HG03159 (cell line): ENCODE measurements around the gene TMEM8B.

Experiments
- ATAC-seq: cut with Tn5 transposase; IDR thresholded peaks from one replicate; pipeline ENCODE4 v1.9.1; 2021; ENCODE audit warnings: mild to moderate bottlenecking, moderate library complexity; ENCODE audit not compliant: unreplicated experiment

TMEM8B gene, protein sequence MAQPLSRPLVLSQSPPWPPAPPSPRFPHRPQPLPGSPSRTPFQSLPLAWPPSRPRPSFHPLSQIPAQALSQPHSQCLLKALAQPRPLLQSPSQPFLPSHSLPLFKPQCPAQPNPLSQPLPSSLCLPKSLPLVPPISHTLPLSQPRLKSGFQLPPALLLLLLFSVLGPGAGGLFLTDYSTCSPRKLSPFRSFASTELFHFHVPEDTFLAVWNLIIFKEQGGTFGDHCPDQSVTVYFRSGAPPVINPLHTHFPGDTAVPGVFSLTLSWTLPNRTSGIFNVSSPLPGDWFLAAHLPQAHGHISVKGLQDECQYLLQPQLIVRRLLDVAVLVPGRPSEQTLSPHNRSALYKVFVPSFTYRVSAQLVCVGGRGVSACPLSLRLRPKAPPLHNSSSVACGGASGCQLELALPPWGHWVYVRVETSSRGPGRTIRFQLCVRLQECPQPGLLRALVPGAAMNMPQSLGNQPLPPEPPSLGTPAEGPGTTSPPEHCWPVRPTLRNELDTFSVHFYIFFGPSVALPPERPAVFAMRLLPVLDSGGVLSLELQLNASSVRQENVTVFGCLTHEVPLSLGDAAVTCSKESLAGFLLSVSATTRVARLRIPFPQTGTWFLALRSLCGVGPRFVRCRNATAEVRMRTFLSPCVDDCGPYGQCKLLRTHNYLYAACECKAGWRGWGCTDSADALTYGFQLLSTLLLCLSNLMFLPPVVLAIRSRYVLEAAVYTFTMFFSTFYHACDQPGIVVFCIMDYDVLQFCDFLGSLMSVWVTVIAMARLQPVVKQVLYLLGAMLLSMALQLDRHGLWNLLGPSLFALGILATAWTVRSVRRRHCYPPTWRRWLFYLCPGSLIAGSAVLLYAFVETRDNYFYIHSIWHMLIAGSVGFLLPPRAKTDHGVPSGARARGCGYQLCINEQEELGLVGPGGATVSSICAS

DNA sequence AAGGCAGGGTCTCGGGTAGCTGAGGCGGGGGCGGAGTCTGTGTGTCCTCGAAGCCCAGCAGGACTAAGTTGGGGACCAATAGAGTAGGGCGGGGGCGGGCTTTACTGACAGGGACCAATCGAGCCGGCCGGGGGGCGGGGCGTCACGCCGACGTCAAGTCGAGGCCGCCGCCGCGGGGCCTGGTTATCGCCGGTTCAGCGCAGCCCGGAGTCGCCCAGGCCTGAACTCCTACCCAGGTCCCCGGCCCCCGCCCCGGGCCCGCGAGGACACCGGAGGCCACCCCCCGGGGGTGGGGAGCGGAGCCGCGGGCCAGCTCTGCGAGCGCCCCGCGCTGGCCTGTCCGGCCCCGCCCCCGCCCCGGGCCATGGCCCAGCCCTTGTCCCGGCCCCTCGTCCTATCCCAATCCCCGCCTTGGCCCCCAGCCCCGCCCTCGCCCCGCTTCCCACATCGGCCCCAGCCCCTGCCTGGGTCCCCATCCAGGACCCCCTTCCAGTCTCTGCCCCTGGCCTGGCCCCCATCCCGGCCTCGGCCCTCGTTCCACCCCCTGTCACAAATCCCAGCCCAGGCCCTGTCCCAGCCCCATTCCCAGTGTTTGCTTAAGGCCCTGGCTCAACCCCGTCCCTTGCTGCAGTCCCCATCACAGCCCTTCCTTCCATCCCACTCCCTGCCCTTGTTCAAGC is at the start of gene TMEM8B:
TMEM8B (plus strand) TSS at position 145 of the 680 bp plus-strand sequence; CDS start at position 365, 220 bp downstream.
- peak; percentile 72 for ATAC-seq

DNA sequence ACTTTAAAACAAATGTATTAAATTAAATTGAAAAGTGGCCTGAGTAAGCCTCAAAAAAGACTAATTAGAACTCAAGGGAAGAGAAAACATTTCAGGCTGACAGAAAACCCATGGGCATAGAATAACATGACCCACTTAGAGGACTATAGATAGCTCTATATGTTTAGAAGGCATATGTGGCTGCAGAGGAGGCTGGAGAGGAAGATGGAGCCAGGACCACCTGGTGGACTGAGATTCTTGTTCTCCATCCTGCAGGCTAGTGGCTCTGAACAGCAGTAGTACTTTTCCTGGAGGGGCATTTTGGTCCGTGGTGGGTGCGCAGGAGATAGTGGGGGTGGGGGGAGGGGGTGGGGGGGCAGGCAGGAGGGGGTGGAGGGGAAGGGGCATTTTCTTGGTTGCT is 48.0 kb upstream of the TMEM8B start:
- no peak for ATAC-seq

DNA sequence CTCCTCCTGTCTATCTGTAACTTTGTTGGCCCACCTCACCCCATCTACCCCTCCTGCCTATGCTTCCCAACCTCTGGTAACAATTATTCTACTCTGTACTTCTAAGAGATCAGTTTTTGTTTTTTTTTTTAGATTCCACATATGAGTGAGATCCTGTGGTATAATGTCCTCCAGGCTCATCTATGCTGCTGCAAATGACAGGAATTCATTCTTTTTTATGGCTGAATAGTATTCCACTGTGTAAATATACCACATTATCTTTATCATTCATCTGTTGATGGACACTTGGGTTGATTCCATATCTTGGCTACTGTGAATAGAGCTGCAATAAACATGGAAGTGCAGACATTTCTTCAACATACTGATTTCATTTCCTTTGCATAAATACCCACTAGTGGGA is 45.6 kb upstream of the TMEM8B start:
- no peak for ATAC-seq

DNA sequence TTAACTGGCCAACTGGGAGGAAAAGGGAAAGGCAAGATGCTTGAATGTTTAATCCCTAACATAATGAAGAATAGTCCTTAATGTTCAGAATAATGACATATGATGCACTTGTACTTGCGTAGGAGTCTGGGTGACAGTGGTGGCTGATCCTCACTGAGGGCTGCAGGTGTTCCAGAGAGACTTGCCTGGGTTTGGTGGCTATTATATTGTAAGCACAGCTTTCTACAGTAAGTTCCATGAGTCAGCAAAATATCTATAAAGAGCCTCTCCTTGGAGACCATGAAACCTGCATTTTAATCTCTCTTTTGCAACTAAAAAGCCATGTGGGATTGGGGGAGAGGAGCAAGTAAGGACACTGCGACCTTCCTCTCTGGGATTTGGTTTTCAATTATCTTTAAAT is 39.5 kb upstream of the TMEM8B start:
- ATAC-seq, result no peak

DNA sequence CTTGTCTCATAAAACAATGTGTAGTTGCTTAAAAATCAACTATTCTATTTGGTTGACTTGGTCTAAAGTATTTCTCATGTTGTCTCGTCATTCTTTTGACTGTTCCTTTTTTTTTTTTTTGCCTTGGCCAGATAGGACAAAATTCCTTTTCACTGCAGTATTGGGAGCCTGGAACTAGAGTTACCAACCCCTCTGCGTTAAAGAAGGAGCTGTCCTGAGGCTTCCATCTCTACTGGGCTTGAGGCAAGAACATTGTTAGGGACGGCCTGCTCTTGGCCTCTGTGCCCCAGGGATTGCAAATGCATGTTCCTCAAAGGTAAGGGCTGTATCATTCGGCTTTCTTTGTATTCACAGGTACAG is 39.0 kb upstream of the TMEM8B start:
- no peak for ATAC-seq

DNA sequence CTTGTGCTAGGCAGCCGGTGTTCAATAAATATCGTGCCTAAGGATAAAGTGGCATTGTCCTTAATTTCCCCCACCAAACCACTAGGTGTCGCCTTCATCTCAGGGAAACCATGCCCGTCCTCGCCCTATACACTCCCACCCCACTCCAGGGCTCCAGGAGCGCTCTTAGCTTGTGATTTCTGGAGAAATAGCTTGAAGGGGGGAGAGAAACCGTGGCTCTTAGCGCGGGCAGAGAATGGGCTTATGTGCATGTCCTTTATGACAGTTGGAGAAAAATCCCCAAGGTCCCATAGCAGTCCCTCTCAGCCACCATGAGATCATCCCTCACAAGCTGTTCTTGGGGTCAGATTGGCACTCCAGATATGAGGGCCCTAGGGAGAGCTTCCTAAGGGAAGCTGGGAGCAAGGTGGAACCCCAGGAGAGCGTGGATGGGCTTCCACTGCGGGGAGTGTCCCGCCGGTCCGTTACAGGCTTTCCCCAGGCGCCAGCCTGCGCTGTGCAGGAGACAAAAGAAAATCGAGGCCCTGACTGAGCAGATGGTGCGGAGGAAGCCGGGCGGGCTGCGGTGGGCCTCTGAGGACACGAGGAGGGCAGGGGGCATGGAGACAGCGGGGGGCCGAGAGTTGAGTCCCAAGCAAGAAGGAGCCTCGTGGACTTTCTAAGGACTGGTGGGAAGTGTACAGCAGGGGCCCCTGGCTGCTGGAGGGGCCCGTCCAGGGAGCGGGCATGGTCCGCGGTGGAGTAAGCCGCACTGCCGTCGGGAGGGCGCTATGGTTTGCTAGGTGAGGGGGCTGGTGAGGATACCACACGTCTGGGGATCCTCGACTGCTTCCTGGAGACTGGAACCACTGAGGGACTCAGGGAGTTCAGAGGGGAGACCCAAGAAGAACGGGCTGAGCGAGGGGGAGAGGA is 38.4 kb upstream of the TMEM8B start:
- ATAC-seq, result no peak

DNA sequence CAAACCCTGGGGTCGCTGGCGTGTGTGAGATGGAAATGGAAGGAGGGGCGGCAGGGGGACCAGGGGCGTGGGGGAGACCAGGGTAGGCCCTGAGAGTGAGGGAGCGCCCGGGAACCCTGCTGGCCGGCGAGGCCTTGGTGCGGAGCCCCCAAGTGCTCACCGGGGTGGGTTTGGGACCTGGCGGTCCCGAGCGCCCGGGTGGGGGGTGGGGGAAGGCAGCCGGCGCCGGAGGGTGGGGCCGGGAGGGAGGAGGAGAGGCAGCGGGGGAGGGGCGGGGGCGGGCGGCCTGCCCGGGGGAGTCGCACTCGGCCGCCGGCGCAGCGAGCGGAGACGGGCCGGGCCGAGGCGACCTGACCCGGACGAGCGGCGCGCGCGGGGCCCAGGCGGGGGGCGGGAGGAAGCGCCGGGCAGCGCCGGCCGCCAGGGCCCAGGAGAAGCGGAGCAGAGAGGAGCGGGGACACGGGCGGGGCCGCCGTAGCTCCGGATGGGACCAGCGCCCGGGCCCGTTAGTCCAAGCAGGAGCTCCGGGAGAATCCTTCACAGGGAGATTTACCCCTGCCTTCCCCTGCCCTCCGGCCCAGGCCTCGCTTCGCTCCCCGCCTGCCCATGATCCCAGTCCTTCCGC is 37.6 kb upstream of the TMEM8B start, which contains the start of gene NPR2:
NPR2 (plus strand) TSS at position 295 of the 625 bp plus-strand sequence. CDS start 818 bp downstream, outside the sequence.
- ATAC-seq, result no peak

DNA sequence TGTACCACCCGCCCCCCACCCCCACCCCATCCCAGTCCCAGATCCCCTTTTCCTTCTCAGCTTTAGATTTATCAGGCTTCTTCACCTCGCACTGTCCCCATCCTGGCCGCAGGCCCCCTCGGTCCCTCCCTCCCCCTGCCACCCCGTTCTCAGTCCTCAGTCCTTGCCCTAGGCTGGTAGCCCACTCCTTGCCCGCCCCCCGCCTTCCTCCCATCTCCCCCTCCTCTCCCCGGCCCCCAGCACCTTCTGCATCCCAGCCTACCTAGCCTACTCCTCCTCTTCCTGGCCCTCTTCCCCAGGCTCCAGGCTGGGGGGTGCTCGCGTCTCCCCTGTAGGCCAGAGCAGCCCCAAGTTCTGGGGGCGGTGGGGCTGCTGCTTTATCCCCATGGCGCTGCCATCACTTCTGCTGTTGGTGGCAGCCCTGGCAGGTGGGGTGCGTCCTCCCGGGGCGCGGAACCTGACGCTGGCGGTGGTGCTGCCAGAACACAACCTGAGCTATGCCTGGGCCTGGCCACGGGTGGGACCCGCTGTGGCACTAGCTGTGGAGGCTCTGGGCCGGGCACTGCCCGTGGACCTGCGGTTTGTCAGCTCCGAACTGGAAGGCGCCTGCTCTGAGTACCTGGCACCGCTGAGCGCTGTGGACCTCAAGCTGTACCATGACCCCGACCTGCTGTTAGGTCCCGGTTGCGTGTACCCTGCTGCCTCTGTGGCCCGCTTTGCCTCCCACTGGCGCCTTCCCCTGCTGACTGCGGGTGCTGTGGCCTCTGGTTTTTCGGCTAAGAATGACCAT is 36.8 kb upstream of the TMEM8B start:
- ATAC-seq, result no peak

DNA sequence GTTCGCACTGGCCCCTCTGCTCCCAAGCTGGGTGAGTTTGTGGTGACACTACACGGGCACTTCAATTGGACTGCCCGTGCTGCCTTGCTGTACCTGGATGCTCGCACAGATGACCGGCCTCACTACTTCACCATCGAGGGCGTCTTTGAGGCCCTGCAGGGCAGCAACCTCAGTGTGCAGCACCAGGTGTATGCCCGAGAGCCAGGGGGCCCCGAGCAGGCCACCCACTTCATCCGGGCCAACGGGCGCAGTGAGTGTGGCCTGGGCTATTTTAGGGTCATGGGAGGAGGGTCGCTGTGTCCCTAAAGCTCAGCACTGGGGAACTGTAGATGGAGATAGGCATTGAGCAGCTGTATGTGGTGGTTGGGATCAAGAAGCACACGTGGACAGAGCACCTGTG is 36.2 kb upstream of the TMEM8B start:
- ATAC-seq, result no peak

DNA sequence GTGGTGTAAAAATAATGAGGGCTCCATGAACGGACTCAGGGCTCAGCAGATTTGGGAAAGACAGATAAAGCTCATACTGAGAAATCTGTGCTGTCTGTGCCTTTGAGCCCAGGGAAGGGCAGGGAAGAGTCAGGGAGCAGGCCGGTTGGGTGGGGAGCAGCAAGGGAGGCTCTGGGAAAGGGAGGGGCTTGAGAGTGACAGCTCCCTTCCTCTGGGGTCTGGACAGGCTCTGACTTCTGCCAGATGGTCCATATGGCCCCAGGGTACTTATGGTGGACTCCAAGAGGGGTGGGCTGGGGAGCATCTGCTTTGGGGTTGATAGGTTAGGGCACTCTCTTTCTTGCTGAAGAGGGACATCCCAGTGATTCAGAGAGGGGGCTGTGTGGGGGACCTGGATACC is 35.6 kb upstream of the TMEM8B start:
- ATAC-seq, result no peak

DNA sequence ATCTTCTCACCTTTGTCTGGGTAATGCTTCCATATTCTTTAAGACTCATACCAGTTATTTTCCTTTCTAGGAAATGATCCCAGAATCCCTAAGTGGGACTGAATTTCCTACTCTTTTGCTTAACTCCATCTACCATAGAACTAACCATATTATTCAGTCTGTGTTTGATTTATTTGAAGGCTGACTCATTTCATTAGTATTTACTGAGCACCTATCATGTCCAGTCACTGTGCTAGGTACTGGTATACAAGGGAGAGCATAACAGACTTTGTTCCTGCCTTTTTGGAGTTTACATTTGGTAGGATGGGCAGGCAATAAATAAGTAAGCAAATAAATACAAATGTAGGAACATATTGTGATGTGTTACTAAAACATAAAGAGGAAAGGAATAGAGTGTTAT is 33.3 kb upstream of the TMEM8B start:
- ATAC-seq, result no peak

DNA sequence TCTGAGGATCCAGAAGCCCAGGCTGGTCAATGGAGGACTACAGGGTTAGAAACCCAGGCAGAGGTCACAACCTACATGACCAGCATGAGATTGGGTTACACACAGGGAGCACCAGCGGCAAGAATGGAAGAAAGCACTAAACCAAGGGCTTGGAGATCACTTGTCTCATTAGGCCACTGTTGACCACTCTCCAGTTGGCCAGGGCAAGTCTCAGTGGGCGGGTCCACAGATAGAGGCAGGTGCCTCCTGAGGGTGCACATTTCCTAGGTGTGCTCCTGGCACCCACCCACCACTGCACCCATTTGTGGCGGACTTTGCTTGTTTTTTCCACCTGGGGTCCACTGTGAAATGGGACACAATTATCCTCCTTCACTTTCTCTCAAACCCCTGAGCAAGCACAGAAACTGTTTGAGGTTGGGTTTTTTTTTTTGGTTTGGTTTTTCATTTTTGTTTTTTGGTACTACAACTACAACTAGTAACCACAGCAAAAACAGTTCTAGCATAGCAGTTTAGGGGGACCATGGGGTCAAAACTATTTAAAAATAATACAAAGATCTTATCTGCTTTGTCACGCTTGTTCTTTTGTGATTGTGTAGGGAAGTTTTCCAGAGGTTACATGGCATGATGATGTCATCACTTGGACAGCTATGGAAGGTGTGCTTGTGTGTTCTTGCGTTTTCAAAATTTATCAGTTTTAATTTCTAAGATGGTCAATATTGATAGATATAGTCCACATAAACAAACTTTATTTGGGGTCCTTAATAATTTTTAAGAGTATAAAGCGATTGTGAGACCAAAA is 31.5 kb upstream of the TMEM8B start:
- no peak for ATAC-seq

DNA sequence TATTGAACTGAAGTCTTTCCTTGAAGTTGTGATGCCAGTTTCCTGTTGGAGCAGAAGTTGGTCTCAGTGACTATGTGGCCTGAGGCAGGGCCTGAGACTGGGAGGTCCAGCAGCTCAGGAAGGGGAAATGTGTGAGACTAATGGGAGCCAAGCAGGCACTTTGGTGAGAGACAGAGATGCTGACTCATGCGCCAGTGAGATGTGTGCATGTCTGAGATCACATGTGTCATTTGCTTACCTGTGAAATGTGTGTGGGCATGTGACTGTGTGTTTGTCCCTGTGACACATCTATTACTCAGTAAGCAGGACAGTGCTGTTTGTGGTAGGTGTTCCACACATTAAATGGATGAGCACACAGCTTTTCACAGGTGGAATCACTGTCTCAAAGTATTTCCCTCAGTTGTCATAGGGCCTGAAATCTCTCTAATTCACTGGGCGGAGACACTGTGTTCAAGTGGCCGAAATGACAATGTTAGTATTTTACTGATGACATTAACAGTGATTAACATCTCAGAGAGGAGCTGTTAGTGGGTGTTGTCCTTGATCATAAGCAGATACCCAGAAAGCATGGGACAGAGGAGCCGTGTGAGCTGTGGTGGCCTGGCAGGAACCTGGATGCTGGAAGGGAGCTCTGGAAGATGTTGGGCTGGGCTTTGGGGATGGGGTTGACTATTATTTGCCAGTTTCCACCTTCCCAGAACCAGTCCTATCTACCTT is 30.2 kb upstream of the TMEM8B start:
- ATAC-seq, result no peak

DNA sequence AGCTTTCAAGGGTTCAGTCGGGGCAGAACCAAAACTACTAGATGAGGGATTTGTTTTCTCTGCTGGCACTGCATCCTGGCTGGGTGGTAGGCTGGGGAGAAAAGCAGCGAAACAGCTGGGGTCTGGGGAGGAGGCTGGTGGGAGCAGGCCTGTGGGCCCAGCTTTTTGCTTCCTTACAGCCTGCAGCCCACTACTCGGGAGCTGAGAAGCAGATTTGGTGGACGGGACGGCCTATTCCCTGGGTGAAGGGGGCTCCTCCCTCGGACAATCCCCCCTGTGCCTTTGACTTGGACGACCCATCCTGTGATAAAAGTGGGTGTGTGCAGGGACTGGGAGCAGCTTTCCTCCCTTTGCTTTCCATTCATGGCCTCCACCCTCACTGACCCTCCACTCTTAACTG is 28.5 kb upstream of the TMEM8B start:
- no peak for ATAC-seq

DNA sequence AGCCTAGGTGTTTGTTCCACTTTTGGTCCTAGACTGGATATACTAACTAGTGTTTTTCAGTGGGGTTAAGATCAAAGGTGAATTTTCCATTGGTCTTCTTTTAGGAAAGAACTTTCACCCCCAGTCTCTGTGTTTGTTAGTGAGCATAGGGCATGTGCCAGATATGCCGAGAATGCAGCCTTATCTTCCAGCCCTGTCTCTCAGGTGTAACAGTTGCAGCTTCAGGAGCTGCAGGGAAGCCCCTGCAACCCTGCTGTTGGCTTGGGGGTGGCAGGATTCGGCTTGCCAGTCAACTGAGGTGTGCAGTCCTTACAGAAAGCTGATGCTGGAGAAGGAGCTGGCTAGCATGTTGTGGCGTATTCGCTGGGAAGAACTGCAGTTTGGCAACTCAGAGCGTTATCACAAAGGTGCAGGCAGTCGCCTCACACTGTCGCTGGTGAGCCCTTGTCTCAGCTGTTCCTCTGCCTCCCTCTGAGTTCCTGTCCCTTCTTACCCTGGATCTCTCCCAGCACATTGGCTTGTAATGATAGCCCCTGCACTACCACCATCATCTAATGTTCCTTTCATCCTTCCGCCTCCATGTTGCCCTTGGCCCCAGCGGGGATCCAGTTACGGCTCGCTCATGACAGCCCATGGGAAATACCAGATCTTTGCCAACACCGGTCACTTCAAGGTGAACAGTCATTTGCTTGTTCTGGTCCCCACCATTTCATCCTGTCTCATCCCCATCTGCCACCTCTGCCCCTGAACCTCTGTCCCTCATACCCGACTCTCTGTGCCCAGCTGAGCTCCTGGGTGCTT is 27.5 kb upstream of the TMEM8B start:
- ATAC-seq, result no peak

DNA sequence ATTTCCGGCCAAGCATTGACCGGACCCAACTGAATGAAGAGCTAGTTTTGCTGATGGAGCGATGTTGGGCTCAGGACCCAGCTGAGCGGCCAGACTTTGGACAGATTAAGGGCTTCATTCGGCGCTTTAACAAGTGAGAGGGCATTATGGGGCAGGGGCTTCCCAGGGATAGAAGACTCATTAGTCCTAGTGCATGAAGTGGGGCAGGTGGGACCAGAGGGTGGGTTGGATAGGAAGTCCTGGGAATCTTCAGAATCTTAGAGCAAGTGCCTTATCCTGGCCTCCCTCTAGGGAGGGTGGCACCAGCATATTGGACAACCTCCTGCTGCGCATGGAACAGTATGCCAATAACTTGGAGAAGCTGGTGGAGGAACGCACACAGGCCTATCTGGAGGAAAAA is 22.9 kb upstream of the TMEM8B start:
- no peak for ATAC-seq

DNA sequence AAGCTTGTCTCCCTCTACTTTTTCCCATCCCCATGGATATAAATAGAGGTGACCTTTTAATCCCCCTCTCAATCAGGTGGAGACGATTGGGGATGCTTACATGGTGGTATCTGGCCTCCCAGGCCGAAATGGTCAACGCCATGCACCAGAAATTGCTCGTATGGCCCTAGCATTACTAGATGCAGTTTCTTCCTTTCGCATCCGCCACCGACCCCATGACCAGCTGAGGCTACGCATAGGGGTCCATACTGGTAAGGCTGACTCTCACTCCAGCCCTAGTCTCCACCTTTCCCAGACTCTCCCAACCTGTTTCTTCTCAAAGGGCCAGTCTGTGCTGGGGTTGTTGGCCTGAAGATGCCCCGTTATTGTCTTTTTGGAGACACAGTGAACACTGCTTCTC is 20.6 kb upstream of the TMEM8B start:
- ATAC-seq, result no peak
